GM23338 (cell line): ENCODE data around the gene GDF10. TPM values are rescaled to one million over a fixed set of nuclear protein-coding genes. Genes with fewer than 3 reads are reported as not detected.

Source experiments
- ATAC-seq: fragments of 200-7000 bp; cut with Tn5 transposase; 3 replicates; pipeline ENCODE4 v1.9.1; 2020
- DNase-seq: peaks from one replicate; pipeline ENCODE4 v3.0.0-alpha.2; 2015; ENCODE audit warnings: low spot score
- H2AFZ ChIP-seq: fragments of 200-600 bp; sonication (generic); 2 replicates; pipeline ENCODE4 v1.8.0; 2016; ENCODE audit warnings: antibody characterized with exemption, mild to moderate bottlenecking, moderate library complexity
- H3F3A ChIP-seq: fragments of 200-600 bp; sonication (generic); replicated peaks from 2 replicates; pipeline ENCODE4 v1.8.0; 2017; ENCODE audit warnings: antibody characterized with exemption, mixed run types, low read depth
- H3K27ac ChIP-seq: fragments of 200-600 bp; sonication (generic); 2 replicates; pipeline ENCODE4 v1.6.1; 2016; ENCODE audit warnings: low read depth
- H3K27me3 ChIP-seq: fragments of 200-600 bp; sonication (generic); 2 replicates; pipeline ENCODE4 v1.8.0; 2016; ENCODE audit warnings: mild to moderate bottlenecking, mixed run types, moderate library complexity; ENCODE audit not compliant: insufficient read depth
- H3K36me3 ChIP-seq: fragments of 200-600 bp; sonication (generic); 2 replicates; pipeline ENCODE4 v1.8.0; 2016; ENCODE audit warnings: mild to moderate bottlenecking; ENCODE audit not compliant: insufficient read depth
- H3K4me1 ChIP-seq: fragments of 200-600 bp; sonication (generic); 2 replicates; pipeline ENCODE4 v1.8.0; 2016; ENCODE audit warnings: mild to moderate bottlenecking, moderate library complexity; ENCODE audit not compliant: insufficient read depth
- H3K4me2 ChIP-seq: fragments of 200-600 bp; sonication (generic); 2 replicates; pipeline ENCODE4 v1.7.1; 2017; ENCODE audit warnings: mixed run types
- H3K4me3 ChIP-seq: fragments of 200-600 bp; sonication (generic); 2 replicates; pipeline ENCODE4 v1.6.1; 2016; ENCODE audit warnings: mixed run types
- H3K79me2 ChIP-seq: fragments of 200-600 bp; sonication (generic); replicated peaks from 2 replicates; pipeline ENCODE4 v1.8.0; 2017; ENCODE audit warnings: mild to moderate bottlenecking; ENCODE audit not compliant: insufficient read depth
- H3K9me2 ChIP-seq: fragments of 200-600 bp; sonication (generic); 2 replicates; pipeline ENCODE4 v1.8.0; 2017; ENCODE audit not compliant: insufficient read depth
- H4K20me1 ChIP-seq: fragments of 200-600 bp; sonication (generic); replicated peaks from 2 replicates; pipeline ENCODE4 v1.8.0; 2017; ENCODE audit warnings: mild to moderate bottlenecking; ENCODE audit not compliant: insufficient read depth
- H3K27ac Mint-ChIP-seq: 2 replicates; pipeline ENCODE4 v1.8.0; 2020; ENCODE audit warnings: inconsistent platforms, mild to moderate bottlenecking, moderate library complexity, mixed read lengths
- H3K27me3 Mint-ChIP-seq: 3 replicates; pipeline ENCODE4 v1.8.0; 2022; ENCODE audit warnings: low read depth, mild to moderate bottlenecking, moderate library complexity, mixed read lengths, inconsistent platforms; ENCODE audit not compliant: insufficient read depth, poor library complexity
- H3K36me3 Mint-ChIP-seq: 3 replicates; pipeline ENCODE4 v1.8.0; 2021; ENCODE audit warnings: low read depth, mild to moderate bottlenecking, inconsistent platforms, moderate library complexity, mixed read lengths
- H3K4me1 Mint-ChIP-seq: 3 replicates; pipeline ENCODE4 v1.8.0; 2020; ENCODE audit warnings: mild to moderate bottlenecking, inconsistent platforms, mixed read lengths
- H3K4me3 Mint-ChIP-seq: 3 replicates; pipeline ENCODE4 v1.8.0; 2021; ENCODE audit warnings: moderate library complexity, mild to moderate bottlenecking, inconsistent platforms, mixed read lengths
- H3K9me3 Mint-ChIP-seq: 3 replicates; pipeline ENCODE4 v1.8.0; 2020; ENCODE audit warnings: moderate library complexity, mild to moderate bottlenecking, inconsistent platforms, mixed read lengths
- CREB1 ChIP-seq: fragments of 250-450 bp; sonication (Bioruptor Pico); IDR thresholded peaks from 2 replicates; pipeline ENCODE4 v1.5.0; 2020; ENCODE audit warnings: low read depth, mild to moderate bottlenecking, moderate library complexity
- EZH2phosphoT487 ChIP-seq: fragments of 200-600 bp; sonication (generic); IDR thresholded peaks from one replicate; pipeline ENCODE4 v1.8.1; 2018; ENCODE audit warnings: antibody characterized with exemption; ENCODE audit not compliant: unreplicated experiment
- JUNB ChIP-seq: IDR thresholded peaks from one replicate; pipeline ENCODE4 v1.6.1; 2016; ENCODE audit warnings: antibody characterized with exemption; ENCODE audit not compliant: unreplicated experiment
- NANOG ChIP-seq: IDR thresholded peaks from 2 replicates; pipeline ENCODE4 v1.6.1; 2016; ENCODE audit warnings: antibody characterized with exemption, borderline replicate concordance
- POLR2AphosphoS5 ChIP-seq: IDR thresholded peaks from 2 replicates; pipeline ENCODE4 v1.6.1; 2016; ENCODE audit warnings: antibody characterized with exemption, low read depth
- STAT1 ChIP-seq: IDR thresholded peaks from one replicate; pipeline ENCODE4 v1.6.1; 2016; ENCODE audit warnings: antibody characterized with exemption; ENCODE audit not compliant: unreplicated experiment
- ZNF114 ChIP-seq: fragments of 250-450 bp; sonication (Bioruptor Pico); IDR thresholded peaks from 2 replicates; pipeline ENCODE4 v1.5.0; 2020; ENCODE audit warnings: mild to moderate bottlenecking, moderate library complexity
- ZNF331 ChIP-seq: fragments of 250-450 bp; sonication (Bioruptor Pico); IDR thresholded peaks from 2 replicates; pipeline ENCODE4 v1.5.0; 2020; ENCODE audit warnings: low read depth, mild to moderate bottlenecking, moderate library complexity
- ZNF462 ChIP-seq: fragments of 250-450 bp; sonication (Bioruptor Pico); IDR thresholded peaks from 2 replicates; pipeline ENCODE4 v1.5.0; 2020; ENCODE audit warnings: mild to moderate bottlenecking, moderate library complexity
- polyA plus RNA-seq: library from polyadenylated mRNA; unstranded; fragments of >200 nt; fragmentation: Nextera tagmentation; extraction: Ambion mirVana; gene quantifications from 2 replicates; pipeline ENCODE4 v1.2.1, GENCODE V29; 2016
- total RNA-seq: library from RNA; depleted of rRNA; stranded (reverse); fragments of >200 nt; shearing (Covaris generic); gene quantifications from 2 replicates; pipeline ENCODE4 v1.2.3, GENCODE V29; 2014
- TF ChIP-seq, protein P1 (sequence below): IDR thresholded peaks from one replicate; pipeline ENCODE4 v1.6.1; 2018; ENCODE audit warnings: antibody characterized with exemption; ENCODE audit not compliant: unreplicated experiment

Gene GDF10
- total and polyA plus RNA-seq, 2 experiments from 2014 or later = 0.21 TPM; not detected in 1

DNA sequence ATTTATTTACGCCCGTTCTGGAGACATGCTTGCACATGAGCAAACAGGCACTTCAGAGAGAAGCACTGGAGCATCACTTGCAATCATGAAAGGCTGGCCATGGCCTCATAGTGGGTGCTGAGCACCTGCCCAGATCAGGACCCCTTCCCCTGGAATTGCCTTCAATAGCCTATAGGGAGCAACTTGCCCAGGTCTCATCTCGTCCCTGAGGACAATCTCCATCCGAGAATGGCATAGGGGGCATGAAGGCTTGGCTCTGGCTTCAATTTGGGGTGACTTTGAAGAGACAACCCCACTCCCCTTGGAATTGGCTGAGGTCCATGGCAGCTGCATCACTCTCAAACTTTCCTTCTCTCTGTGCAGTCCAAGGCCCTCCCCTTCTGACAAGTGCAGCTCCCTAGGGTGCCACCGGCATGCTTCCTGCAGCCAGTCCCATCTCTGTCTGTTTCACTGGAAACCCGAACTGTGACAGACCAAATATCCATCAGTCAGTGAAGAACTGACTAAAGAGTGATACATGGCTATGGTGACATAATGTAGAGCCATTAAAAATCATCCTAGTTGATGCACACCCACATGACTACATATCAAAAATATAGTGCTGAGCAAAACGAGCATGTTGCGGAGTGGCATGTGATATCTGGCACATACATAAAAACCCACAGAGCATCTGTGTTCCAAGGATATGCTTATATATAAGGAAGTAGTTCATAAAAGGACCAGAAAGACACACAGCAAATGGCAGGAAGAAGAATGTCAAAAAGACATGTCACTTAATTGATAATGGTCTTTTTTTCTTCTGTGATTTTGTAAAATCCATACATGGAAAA lies 34.7 kb downstream of the GDF10 start:
- ATAC-seq = no peak
- H3K27ac ChIP-seq = no peak overlapping the region
- no peak overlapping the region for H3K4me3 Mint-ChIP-seq
- peaks cover 4% of the 10 kb centered on the region for H3K4me1 Mint-ChIP-seq
- peaks cover 5% of the 10 kb centered on the region for H3K27me3 Mint-ChIP-seq
- H3K9me3 Mint-ChIP-seq = no peaks in the 10 kb centered on the region
- no peak overlapping the region for H2AFZ ChIP-seq
- no peak overlapping the region for H3K4me2 ChIP-seq
- H3K4me1 ChIP-seq = no peaks in the 10 kb centered on the region
- H3K4me3 ChIP-seq = no peak overlapping the region
- H3K36me3 Mint-ChIP-seq = no peaks in the 10 kb centered on the region
- no peaks in the 10 kb centered on the region for H4K20me1 ChIP-seq
- no peaks in the 10 kb centered on the region for H3K27me3 ChIP-seq
- H3K36me3 ChIP-seq = no peaks in the 10 kb centered on the region
- H3F3A ChIP-seq = no peaks in the 10 kb centered on the region
- TF ChIP-seq ZNF462 (CRISPR knock-in tag) (no peak), EZH2phosphoT487 (no peak), ZNF114 (CRISPR knock-in tag) (no peak), ZNF331 (no peak), CREB1 (no peak), POLR2AphosphoS5 (no peak), STAT1 (no peak), JUNB (no peak), NANOG (no peak)
- TF ChIP-seq, protein P1, sequence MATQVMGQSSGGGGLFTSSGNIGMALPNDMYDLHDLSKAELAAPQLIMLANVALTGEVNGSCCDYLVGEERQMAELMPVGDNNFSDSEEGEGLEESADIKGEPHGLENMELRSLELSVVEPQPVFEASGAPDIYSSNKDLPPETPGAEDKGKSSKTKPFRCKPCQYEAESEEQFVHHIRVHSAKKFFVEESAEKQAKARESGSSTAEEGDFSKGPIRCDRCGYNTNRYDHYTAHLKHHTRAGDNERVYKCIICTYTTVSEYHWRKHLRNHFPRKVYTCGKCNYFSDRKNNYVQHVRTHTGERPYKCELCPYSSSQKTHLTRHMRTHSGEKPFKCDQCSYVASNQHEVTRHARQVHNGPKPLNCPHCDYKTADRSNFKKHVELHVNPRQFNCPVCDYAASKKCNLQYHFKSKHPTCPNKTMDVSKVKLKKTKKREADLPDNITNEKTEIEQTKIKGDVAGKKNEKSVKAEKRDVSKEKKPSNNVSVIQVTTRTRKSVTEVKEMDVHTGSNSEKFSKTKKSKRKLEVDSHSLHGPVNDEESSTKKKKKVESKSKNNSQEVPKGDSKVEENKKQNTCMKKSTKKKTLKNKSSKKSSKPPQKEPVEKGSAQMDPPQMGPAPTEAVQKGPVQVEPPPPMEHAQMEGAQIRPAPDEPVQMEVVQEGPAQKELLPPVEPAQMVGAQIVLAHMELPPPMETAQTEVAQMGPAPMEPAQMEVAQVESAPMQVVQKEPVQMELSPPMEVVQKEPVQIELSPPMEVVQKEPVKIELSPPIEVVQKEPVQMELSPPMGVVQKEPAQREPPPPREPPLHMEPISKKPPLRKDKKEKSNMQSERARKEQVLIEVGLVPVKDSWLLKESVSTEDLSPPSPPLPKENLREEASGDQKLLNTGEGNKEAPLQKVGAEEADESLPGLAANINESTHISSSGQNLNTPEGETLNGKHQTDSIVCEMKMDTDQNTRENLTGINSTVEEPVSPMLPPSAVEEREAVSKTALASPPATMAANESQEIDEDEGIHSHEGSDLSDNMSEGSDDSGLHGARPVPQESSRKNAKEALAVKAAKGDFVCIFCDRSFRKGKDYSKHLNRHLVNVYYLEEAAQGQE = no peak
- H3K27ac Mint-ChIP-seq = no peak overlapping the region
- no peak for DNase-seq
- no peaks in the 10 kb centered on the region for H3K9me2 ChIP-seq
- H3K79me2 ChIP-seq = no peaks in the 10 kb centered on the region
